Measurements from ENCODE around the gene OR1I1. TPM values are rescaled to one million over a fixed set of nuclear protein-coding genes. Genes with fewer than 3 reads are reported as not detected.

OR1I1 gene
- polyA plus RNA-seq, 3 donors, result not detected

DNA sequence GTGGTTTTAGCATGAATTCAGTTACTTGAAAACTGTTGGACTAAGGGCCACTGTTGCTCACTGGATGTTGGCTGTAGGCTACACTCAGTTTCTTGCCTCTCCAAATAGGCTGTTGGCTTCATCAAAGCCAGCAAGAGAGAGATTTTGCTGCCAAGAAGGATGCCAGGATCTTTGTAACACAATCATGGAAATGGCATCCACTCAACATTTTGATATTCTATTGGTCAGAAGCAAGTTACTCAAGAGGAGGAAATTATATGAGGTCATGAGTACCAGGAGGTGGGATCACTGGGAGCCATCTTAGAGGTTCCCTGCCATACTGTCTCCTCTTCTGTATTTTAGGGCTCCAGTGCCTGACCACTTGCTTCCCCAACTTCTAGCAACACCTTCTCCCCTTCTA, 55.8 kb downstream of the OR1I1 start:
- H3K36me3 Mint-ChIP-seq, result no peaks in the 10 kb centered on the region

DNA sequence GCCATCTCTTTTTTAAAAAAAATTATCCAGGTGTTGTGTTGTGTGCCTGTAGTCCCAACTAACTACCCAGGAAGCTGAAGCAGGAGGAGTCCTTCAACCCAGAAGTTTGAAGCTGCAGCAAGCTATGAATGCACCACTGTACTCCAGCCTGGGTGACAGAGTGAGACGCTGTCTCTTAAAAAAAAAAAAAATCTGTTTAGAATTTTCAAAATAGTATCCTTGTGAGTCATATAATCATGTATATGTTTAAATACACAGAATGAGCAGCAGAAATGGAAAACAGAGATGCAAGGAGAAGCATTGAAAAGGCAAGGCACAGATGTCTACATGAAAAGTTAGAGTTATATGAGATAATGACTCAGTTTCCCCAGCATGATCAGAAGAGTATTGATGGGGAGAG, 56.4 kb downstream of the OR1I1 start:
- Histone ChIP-seq H4K20me1 (ENCODE audit: insufficient read depth, low read length) (no peaks in the 10 kb centered on the region), H3K4me1 (ENCODE audit: control insufficient read depth in 1 of 2, insufficient read depth in 2 of 2, low read length in 2 of 2) (no peaks in the 10 kb centered on the region), H3K27ac (ENCODE audit: low read depth in 1 of 2, low read length in 2 of 2) (no peak overlapping the region), H2AFZ (ENCODE audit: insufficient read depth, low read depth, low read length, poor library complexity, severe bottlenecking) (no peak overlapping the region), H3K4me3 (replicated peaks in 1 of 3; ENCODE audit: low read depth in 2 of 3, low read length in 3 of 3) (no peak overlapping the region), H3K4me2 (replicated peaks; ENCODE audit: extremely low read depth, low read length, poor library complexity, severe bottlenecking) (no peak overlapping the region), H3K36me3 (replicated peaks in 1 of 2; ENCODE audit: control insufficient read depth in 1 of 2, insufficient read depth in 2 of 2, low read length in 2 of 2) (no peaks in the 10 kb centered on the region), H3K27me3 (ENCODE audit: control insufficient read depth in 2 of 2, insufficient read depth in 2 of 2, low read length in 2 of 2) (no peaks in the 10 kb centered on the region), H3K9ac (ENCODE audit: insufficient read depth, low read length, poor library complexity, severe bottlenecking) (no peak overlapping the region), H3K9me3 (replicated peaks in 1 of 2; ENCODE audit: control insufficient read depth in 1 of 2, insufficient read depth in 1 of 2, low read length in 2 of 2) (peaks cover 6 to 18% of the 10 kb centered on the region in 2 donors), H3K79me2 (ENCODE audit: insufficient read depth, low read length) (no peaks in the 10 kb centered on the region)
- Mint-ChIP-seq H3K4me1 (no peaks in the 10 kb centered on the region), H3K36me3 (no peaks in the 10 kb centered on the region), H3K9me3 (peaks cover 8 to 28% (median 20%) of the 10 kb centered on the region in 7 donors), H3K27ac (no peak overlapping the region), H3K4me3 (no peak overlapping the region), H3K27me3 (ENCODE audit: low read depth in 3 of 3) (peaks cover 0 to 6% (median 6%) of the 10 kb centered on the region in 3 donors)
- intact Hi-C loops (cut with micrococcal nuclease), result no loop called here
- TF ChIP-seq, protein P1, sequence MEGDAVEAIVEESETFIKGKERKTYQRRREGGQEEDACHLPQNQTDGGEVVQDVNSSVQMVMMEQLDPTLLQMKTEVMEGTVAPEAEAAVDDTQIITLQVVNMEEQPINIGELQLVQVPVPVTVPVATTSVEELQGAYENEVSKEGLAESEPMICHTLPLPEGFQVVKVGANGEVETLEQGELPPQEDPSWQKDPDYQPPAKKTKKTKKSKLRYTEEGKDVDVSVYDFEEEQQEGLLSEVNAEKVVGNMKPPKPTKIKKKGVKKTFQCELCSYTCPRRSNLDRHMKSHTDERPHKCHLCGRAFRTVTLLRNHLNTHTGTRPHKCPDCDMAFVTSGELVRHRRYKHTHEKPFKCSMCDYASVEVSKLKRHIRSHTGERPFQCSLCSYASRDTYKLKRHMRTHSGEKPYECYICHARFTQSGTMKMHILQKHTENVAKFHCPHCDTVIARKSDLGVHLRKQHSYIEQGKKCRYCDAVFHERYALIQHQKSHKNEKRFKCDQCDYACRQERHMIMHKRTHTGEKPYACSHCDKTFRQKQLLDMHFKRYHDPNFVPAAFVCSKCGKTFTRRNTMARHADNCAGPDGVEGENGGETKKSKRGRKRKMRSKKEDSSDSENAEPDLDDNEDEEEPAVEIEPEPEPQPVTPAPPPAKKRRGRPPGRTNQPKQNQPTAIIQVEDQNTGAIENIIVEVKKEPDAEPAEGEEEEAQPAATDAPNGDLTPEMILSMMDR (IDR thresholded peaks at IDR 0.05), result no peak
- no CpG with 5 or more reads among the region's 1 CpG for WGBS (ENCODE audit: insufficient coverage)
- no peak for DNase-seq

More for the DNA sequence above, 55.8 kb downstream of the OR1I1 start:
- no peaks in the 10 kb centered on the region for H3K36me3 ChIP-seq (replicated peaks in 1 of 2; ENCODE audit: control insufficient read depth in 1 of 2, insufficient read depth in 2 of 2, low read length in 2 of 2)
- H3K4me3 Mint-ChIP-seq, result no peak overlapping the region
- H3K9me3 Mint-ChIP-seq, result peaks cover 8 to 28% (median 20%) of the 10 kb centered on the region in 7 donors
- H3K27me3 Mint-ChIP-seq (ENCODE audit: low read depth in 3 of 3), result peaks cover 0 to 6% (median 6%) of the 10 kb centered on the region in 3 donors
- TF ChIP-seq, protein P1 (IDR thresholded peaks at IDR 0.05), result no peak
- H3K4me1 ChIP-seq (ENCODE audit: control insufficient read depth in 1 of 2, insufficient read depth in 2 of 2, low read length in 2 of 2), result no peaks in the 10 kb centered on the region
- H4K20me1 ChIP-seq (ENCODE audit: insufficient read depth, low read length), result no peaks in the 10 kb centered on the region
- no peak overlapping the region for H2AFZ ChIP-seq (ENCODE audit: insufficient read depth, low read depth, low read length, poor library complexity, severe bottlenecking)
- H3K9me3 ChIP-seq (replicated peaks in 1 of 2; ENCODE audit: control insufficient read depth in 1 of 2, insufficient read depth in 1 of 2, low read length in 2 of 2), result peaks cover 6 to 18% of the 10 kb centered on the region in 2 donors
- intact Hi-C loops (cut with micrococcal nuclease), result no loop called here
- H3K4me2 ChIP-seq (replicated peaks; ENCODE audit: extremely low read depth, low read length, poor library complexity, severe bottlenecking), result no peak overlapping the region
- H3K4me3 ChIP-seq (replicated peaks in 1 of 3; ENCODE audit: low read depth in 2 of 3, low read length in 3 of 3), result no peak overlapping the region
- H3K27me3 ChIP-seq (ENCODE audit: control insufficient read depth in 2 of 2, insufficient read depth in 2 of 2, low read length in 2 of 2), result no peaks in the 10 kb centered on the region
- no peaks in the 10 kb centered on the region for H3K79me2 ChIP-seq (ENCODE audit: insufficient read depth, low read length)
- no peak overlapping the region for H3K9ac ChIP-seq (ENCODE audit: insufficient read depth, low read length, poor library complexity, severe bottlenecking)
- H3K4me1 Mint-ChIP-seq, result no peaks in the 10 kb centered on the region
- no peak for DNase-seq
- H3K27ac ChIP-seq (ENCODE audit: low read depth in 1 of 2, low read length in 2 of 2), result no peak overlapping the region
- no peak overlapping the region for H3K27ac Mint-ChIP-seq

Data from CD14-positive monocyte (primary cell).